Measurements from ENCODE around the gene STRIP2.

Gene STRIP2

GRCh38 chr7:129433847-129434674 is at the start of gene STRIP2:
TSS of gene STRIP2 (plus strand) at chr7:129434432. CDS start at chr7:129434473, 41 bp downstream.
- TF ChIP-seq CTCF (conservative IDR thresholded peaks at IDR 0.05; ENCODE audit: low read length), result peak; percentile 22; the same call in 1 of the 2 replicates
- peak; percentile 62 for DNase-seq (ENCODE audit: low read depth)
- peak within 1 kb of the TSS; percentile 87 for H3K4me3 ChIP-seq (ENCODE audit: low read length)

- H3K4me3 ChIP-seq (ENCODE audit: low read length), result no peak overlapping the region
- no peak for DNase-seq (ENCODE audit: low read depth)
- no peak for TF ChIP-seq CTCF (conservative IDR thresholded peaks at IDR 0.05; ENCODE audit: low read length)
These were observed 49.1 kb upstream of the STRIP2 start for GRCh38 chr7:129385116-129385515.

- no peak for TF ChIP-seq CTCF (conservative IDR thresholded peaks at IDR 0.05; ENCODE audit: low read length)
- no peak for DNase-seq (ENCODE audit: low read depth)
These were observed 48.6 kb upstream of the STRIP2 start for GRCh38 chr7:129385598-129385997.

GRCh38 chr7:129386506-129386905 is 47.7 kb upstream of the STRIP2 start:
- TF ChIP-seq CTCF (conservative IDR thresholded peaks at IDR 0.05; ENCODE audit: low read length), result no peak
- no peak overlapping the region for H3K4me3 ChIP-seq (ENCODE audit: low read length)
- no peak for DNase-seq (ENCODE audit: low read depth)

More at GRCh38 chr7:129385598-129385997, 48.6 kb upstream of the STRIP2 start:
- H3K4me3 ChIP-seq (ENCODE audit: low read length), result no peak overlapping the region

GRCh38 chr7:129387537-129387936 is 46.7 kb upstream of the STRIP2 start:
- TF ChIP-seq CTCF (conservative IDR thresholded peaks at IDR 0.05; ENCODE audit: low read length), result no peak
- H3K4me3 ChIP-seq (ENCODE audit: low read length), result no peak overlapping the region
- DNase-seq (ENCODE audit: low read depth), result no peak

- no peak for TF ChIP-seq CTCF (conservative IDR thresholded peaks at IDR 0.05; ENCODE audit: low read length)
These were observed 45.7 kb upstream of the STRIP2 start for GRCh38 chr7:129388333-129389098.

More at GRCh38 chr7:129388333-129389098, 45.7 kb upstream of the STRIP2 start:
- H3K4me3 ChIP-seq (ENCODE audit: low read length), result no peak overlapping the region
- no peak for DNase-seq (ENCODE audit: low read depth)

All from AG10803 (cell line).